ENCODE data around the gene PHACTR1.

GRCh38 chr6:13261464-13261994 lies 545.0 kb downstream of the PHACTR1 start:
- TF ChIP-seq, protein P1, sequence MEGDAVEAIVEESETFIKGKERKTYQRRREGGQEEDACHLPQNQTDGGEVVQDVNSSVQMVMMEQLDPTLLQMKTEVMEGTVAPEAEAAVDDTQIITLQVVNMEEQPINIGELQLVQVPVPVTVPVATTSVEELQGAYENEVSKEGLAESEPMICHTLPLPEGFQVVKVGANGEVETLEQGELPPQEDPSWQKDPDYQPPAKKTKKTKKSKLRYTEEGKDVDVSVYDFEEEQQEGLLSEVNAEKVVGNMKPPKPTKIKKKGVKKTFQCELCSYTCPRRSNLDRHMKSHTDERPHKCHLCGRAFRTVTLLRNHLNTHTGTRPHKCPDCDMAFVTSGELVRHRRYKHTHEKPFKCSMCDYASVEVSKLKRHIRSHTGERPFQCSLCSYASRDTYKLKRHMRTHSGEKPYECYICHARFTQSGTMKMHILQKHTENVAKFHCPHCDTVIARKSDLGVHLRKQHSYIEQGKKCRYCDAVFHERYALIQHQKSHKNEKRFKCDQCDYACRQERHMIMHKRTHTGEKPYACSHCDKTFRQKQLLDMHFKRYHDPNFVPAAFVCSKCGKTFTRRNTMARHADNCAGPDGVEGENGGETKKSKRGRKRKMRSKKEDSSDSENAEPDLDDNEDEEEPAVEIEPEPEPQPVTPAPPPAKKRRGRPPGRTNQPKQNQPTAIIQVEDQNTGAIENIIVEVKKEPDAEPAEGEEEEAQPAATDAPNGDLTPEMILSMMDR (IDR thresholded peaks at IDR 0.05): no peak
- TF ChIP-seq POLR2A (IDR thresholded peaks at IDR 0.05) (no peak), POLR2AphosphoS5 (IDR thresholded peaks at IDR 0.05) (no peak), EP300 (IDR thresholded peaks at IDR 0.05; ENCODE audit: low read depth) (no peak)
